ENCODE data around the gene EEFSEC.

GRCh38 chr3:128404276-128405068, 251.2 kb downstream of the EEFSEC start:
- TF ChIP-seq CTCF (conservative IDR thresholded peaks at IDR 0.05; ENCODE audit: low read length) (no peak), EZH2phosphoT487 (IDR thresholded peaks at IDR 0.05; ENCODE audit: borderline replicate concordance, low read depth, low read length) (no peak)

Data from OCI-LY7 (cell line).